Measurements from ENCODE around the gene GNG2.
A peak's percentile ranks its signal among the peaks of the same experiment; 100 is the strongest.

GNG2 gene

GRCh38 chr14:51824191-51824590 lies 36.2 kb upstream of the GNG2 start:
- Histone ChIP-seq H3K36me3 (ENCODE audit: control insufficient read depth in 2 of 2, insufficient read depth in 1 of 2, low read length in 2 of 2) (no peaks in the 10 kb centered on the region), H3K9me3 (ENCODE audit: control insufficient read depth, insufficient read depth, low read depth, low read length) (no peaks in the 10 kb centered on the region), H3K4me3 (ENCODE audit: low read depth, low read length) (no peak overlapping the region), H3K4me1 (ENCODE audit: control insufficient read depth, insufficient read depth, low read length) (no peaks in the 10 kb centered on the region), H3K27ac (ENCODE audit: extremely low read depth, low read depth, low read length) (no peak overlapping the region)
- TF ChIP-seq ZNF138 (tag by site-specific recombination; IDR thresholded peaks at IDR 0.05; ENCODE audit: borderline replicate concordance) (no peak), GLIS2 (tag by site-specific recombination; IDR thresholded peaks at IDR 0.05) (no peak), ZNF23 (tag by site-specific recombination; IDR thresholded peaks at IDR 0.05; ENCODE audit: borderline replicate concordance) (no peak), ZNF302 (tag by site-specific recombination; IDR thresholded peaks at IDR 0.05; ENCODE audit: low read depth) (no peak), ZNF544 (tag by site-specific recombination; IDR thresholded peaks at IDR 0.05) (no peak), AEBP2 (tag by site-specific recombination; IDR thresholded peaks at IDR 0.05; ENCODE audit: borderline replicate concordance) (no peak), SALL2 (tag by site-specific recombination; IDR thresholded peaks at IDR 0.05; ENCODE audit: borderline replicate concordance) (no peak), WT1 (tag by site-specific recombination; IDR thresholded peaks at IDR 0.05) (no peak), GLI2 (tag by site-specific recombination; IDR thresholded peaks at IDR 0.05; ENCODE audit: borderline replicate concordance, low read depth) (no peak), YY1 (tag by site-specific recombination; IDR thresholded peaks at IDR 0.05) (no peak), ZFP37 (tag by site-specific recombination; IDR thresholded peaks at IDR 0.05) (no peak)
- CTCF ChIA-PET: no interaction called here
- POLR2A ChIA-PET: no interaction called here

- ChIA-PET POLR2A (no interaction called here), CTCF (no interaction called here)
- no peak overlapping the region for H3K27ac ChIP-seq (ENCODE audit: extremely low read depth, low read depth, low read length)
- TF ChIP-seq ZNF510 (tag by site-specific recombination; IDR thresholded peaks at IDR 0.05; ENCODE audit: insufficient replicate concordance) (no peak), ZNF175 (tag by site-specific recombination; IDR thresholded peaks at IDR 0.05) (no peak), ZNF747 (tag by site-specific recombination; IDR thresholded peaks at IDR 0.05) (no peak), ZBTB1 (tag by site-specific recombination; IDR thresholded peaks at IDR 0.05) (no peak), ZBTB20 (tag by site-specific recombination; IDR thresholded peaks at IDR 0.05) (no peak), ZNF155 (tag by site-specific recombination; IDR thresholded peaks at IDR 0.05) (no peak), ZSCAN5A (tag by site-specific recombination; IDR thresholded peaks at IDR 0.05) (no peak)
- no peaks in the 10 kb centered on the region for H3K9me3 ChIP-seq (ENCODE audit: control insufficient read depth, insufficient read depth, low read depth, low read length)
- no peak overlapping the region for H3K4me3 ChIP-seq (ENCODE audit: low read depth, low read length)
- H3K36me3 ChIP-seq (ENCODE audit: control insufficient read depth in 2 of 2, insufficient read depth in 1 of 2, low read length in 2 of 2): no peaks in the 10 kb centered on the region
- H3K4me1 ChIP-seq (ENCODE audit: control insufficient read depth, insufficient read depth, low read length): no peaks in the 10 kb centered on the region
These were observed 34.5 kb upstream of the GNG2 start for GRCh38 chr14:51825926-51826325.

GRCh38 chr14:51828017-51828797 lies 32.2 kb upstream of the GNG2 start:
- POLR2A ChIA-PET: interaction anchor here (0.5 to 1.1 kb wide), 2 partner anchors 99 to 546 kb away, joined by 4 to 5 read pairs; no protein-coding TSS in a partner anchor
- no peak overlapping the region for H3K27ac ChIP-seq (ENCODE audit: extremely low read depth, low read depth, low read length)
- no peaks in the 10 kb centered on the region for H3K9me3 ChIP-seq (ENCODE audit: control insufficient read depth, insufficient read depth, low read depth, low read length)
- H3K36me3 ChIP-seq (ENCODE audit: control insufficient read depth in 2 of 2, insufficient read depth in 1 of 2, low read length in 2 of 2): no peaks in the 10 kb centered on the region
- CTCF ChIA-PET: interaction anchor here (0.5 to 1.7 kb wide), 5 partner anchors 27 to 444 kb away, joined by 3 to 4 read pairs (median 3); no protein-coding TSS in a partner anchor
- TF ChIP-seq ZIC2 (tag by site-specific recombination; IDR thresholded peaks at IDR 0.05): peak; percentile 91
- no peak for TF ChIP-seq SP2 (tag by site-specific recombination; IDR thresholded peaks at IDR 0.05)
- H3K4me3 ChIP-seq (ENCODE audit: low read depth, low read length): no peak overlapping the region
- H3K4me1 ChIP-seq (ENCODE audit: control insufficient read depth, insufficient read depth, low read length): no peaks in the 10 kb centered on the region
